Uterus (tissue), 4 donors: ENCODE measurements around the gene RMRP. TPM values are rescaled to one million over a fixed set of nuclear protein-coding genes. Genes with fewer than 3 reads are reported as not detected.

Experiments used
- DNase-seq, 2 donors: peaks; one replicate each; pipeline ENCODE4 v3.0.0-alpha.2; 2019 to 2020
- H3K27ac ChIP-seq, 2 donors: fragments of 200-600 bp; sonication (generic); 1 replicate in 1 of 2; 2 replicates in 1 of 2; pipeline ENCODE4 v1.5.1; 2016 to 2018
- H3K27me3 ChIP-seq, 2 donors: fragments of 200-600 bp; sonication (generic); one replicate each; pipeline ENCODE4 v1.5.1; 2018 to 2019; ENCODE audit warnings: control low read depth in 1 of 2
- H3K36me3 ChIP-seq, 2 donors: fragments of 200-600 bp; sonication (generic); one replicate each; pipeline ENCODE4 v1.5.1; 2019; ENCODE audit warnings: control low read depth in 1 of 2
- H3K4me1 ChIP-seq, 2 donors: fragments of 200-600 bp; sonication (generic); one replicate each; pipeline ENCODE4 v1.5.1; 2018 to 2019; ENCODE audit warnings: control low read depth in 1 of 2
- H3K4me3 ChIP-seq, 2 donors: fragments of 200-600 bp; sonication (generic); 1 replicate in 1 of 2; 2 replicates in 1 of 2; pipeline ENCODE4 v1.5.1; 2018 to 2019; ENCODE audit warnings: mild to moderate bottlenecking in 1 of 2
- H3K9me3 ChIP-seq, 2 donors: fragments of 200-600 bp; sonication (generic); one replicate each; pipeline ENCODE4 v1.5.1; 2019; ENCODE audit warnings: control low read depth in 1 of 2
- POLR2A ChIP-seq, 2 donors: fragments of 450-650 bp; IDR thresholded peaks; one replicate each; pipeline ENCODE4 v1.6.1; 2016; ENCODE audit warnings: antibody characterized with exemption in 2 of 2, mild to moderate bottlenecking in 1 of 2, moderate library complexity in 1 of 2
- intact Hi-C: fragments of 100-400 bp; cut with DNase I; formaldehyde crosslinking; loops from one replicate; pipeline ENCODE4 v1.15.1; 2023; ENCODE audit warnings: low total_unique reads
- total RNA-seq, 4 donors: library from RNA; depleted of rRNA in 3 of 4; stranded (reverse); fragments of >200 nt in 3 of 4; gene quantifications; one replicate each; pipeline versions ENCODE4 v1.1.0 to v1.2.4, GENCODE V29; 2014 to 2023
- TF ChIP-seq, protein P1 (sequence below), 4 experiments: fragments of 200-600 bp in 2 of 4; fragments of 450-650 bp in 2 of 4; sonication (generic) in 2 of 4; IDR thresholded peaks; one replicate each; pipeline ENCODE4 v1.5.1; 2016 to 2019; ENCODE audit warnings: antibody characterized with exemption in 4 of 4, mild to moderate bottlenecking in 2 of 4, moderate library complexity in 1 of 4
- donor health status: DM: yes; HTN: yes; CAD: no.

The RMRP gene
- total RNA-seq: over 10,000 TPM in 2 of 4 donors, 1,000 to 10,000 TPM in 2; 2,632 to 57,722 (median 9,015) TPM

DNA sequence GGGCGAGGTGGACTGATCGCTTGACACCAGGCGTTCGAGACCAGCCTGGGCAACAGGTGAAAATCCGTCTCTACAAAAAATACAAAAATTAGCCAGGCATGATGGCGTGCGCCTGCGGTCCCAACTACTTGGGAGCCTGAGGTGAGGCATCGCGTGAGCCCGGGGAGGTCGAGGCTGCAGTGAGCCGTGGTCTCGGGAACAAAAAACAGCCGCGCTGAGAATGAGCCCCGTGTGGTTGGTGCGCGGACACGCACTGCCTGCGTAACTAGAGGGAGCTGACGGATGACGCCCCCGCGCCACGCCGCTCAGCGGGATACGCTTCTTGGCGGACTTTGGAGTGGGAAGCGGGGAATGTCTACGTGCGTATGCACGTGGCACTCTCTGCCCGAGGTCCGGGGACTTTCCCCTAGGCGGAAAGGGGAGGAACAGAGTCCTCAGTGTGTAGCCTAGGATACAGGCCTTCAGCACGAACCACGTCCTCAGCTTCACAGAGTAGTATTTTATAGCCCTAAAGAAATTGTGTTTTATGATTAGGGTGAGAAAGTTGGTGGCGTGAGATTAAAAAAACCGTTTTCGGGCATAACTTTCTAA is at the start of gene RMRP:
TSS of gene RMRP (minus strand) at position 474 of the 591 bp plus-strand sequence.
- intact Hi-C loops: loop anchor here (5.0 kb wide), 1 partner anchor 75 kb away; the partner anchor contains the start of genes CREB3 and TLN1
- Histone ChIP-seq H3K4me1 (peaks cover 0 to 6% of the 10 kb centered on the region in 2 donors), H3K9me3 (no peaks in the 10 kb centered on the region), H3K27ac (peak within 1 kb of the TSS; percentile 96 to 99), H3K4me3 (peak within 1 kb of the TSS; percentile 82 to 100), H3K27me3 (no peaks in the 10 kb centered on the region), H3K36me3 (no peaks in the 10 kb centered on the region)
- peak; percentile 85 to 86 for TF ChIP-seq POLR2A (IDR thresholded peaks at IDR 0.05)
- TF ChIP-seq, protein P1, sequence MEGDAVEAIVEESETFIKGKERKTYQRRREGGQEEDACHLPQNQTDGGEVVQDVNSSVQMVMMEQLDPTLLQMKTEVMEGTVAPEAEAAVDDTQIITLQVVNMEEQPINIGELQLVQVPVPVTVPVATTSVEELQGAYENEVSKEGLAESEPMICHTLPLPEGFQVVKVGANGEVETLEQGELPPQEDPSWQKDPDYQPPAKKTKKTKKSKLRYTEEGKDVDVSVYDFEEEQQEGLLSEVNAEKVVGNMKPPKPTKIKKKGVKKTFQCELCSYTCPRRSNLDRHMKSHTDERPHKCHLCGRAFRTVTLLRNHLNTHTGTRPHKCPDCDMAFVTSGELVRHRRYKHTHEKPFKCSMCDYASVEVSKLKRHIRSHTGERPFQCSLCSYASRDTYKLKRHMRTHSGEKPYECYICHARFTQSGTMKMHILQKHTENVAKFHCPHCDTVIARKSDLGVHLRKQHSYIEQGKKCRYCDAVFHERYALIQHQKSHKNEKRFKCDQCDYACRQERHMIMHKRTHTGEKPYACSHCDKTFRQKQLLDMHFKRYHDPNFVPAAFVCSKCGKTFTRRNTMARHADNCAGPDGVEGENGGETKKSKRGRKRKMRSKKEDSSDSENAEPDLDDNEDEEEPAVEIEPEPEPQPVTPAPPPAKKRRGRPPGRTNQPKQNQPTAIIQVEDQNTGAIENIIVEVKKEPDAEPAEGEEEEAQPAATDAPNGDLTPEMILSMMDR (IDR thresholded peaks at IDR 0.05): peak; percentile 33 to 73 (median 46)
- DNase-seq: peak; percentile 97 to 98

DNA sequence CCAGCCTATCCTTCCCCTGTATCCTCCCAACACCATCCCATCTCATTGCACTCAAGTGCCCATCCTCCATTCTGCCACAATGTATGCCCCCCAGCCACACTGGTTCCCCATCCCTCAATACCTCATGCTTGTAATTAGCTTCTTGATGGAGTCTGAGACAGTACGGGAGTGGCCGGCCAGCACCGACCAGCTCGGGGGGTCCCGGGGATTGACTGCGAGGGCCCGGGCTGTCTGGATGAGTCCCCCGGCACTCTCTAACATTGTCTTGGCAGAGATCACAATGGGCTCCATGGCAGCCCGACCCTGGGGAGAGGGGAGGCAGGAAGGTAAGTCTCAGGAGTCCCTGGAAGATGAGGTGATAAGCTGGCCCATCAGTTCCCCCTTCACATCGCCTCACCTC is 49.1 kb upstream of the RMRP start:
- no peaks in the 10 kb centered on the region for H3K4me1 ChIP-seq
- intact Hi-C loops: no loop called here
- H3K9me3 ChIP-seq: no peaks in the 10 kb centered on the region
- H3K27ac ChIP-seq: no peak overlapping the region
- no peak for DNase-seq
- no peaks in the 10 kb centered on the region for H3K36me3 ChIP-seq
- TF ChIP-seq, protein P1 (IDR thresholded peaks at IDR 0.05): no peak
- no peak for TF ChIP-seq POLR2A (IDR thresholded peaks at IDR 0.05)
- H3K27me3 ChIP-seq: no peaks in the 10 kb centered on the region
- no peak overlapping the region for H3K4me3 ChIP-seq

DNA sequence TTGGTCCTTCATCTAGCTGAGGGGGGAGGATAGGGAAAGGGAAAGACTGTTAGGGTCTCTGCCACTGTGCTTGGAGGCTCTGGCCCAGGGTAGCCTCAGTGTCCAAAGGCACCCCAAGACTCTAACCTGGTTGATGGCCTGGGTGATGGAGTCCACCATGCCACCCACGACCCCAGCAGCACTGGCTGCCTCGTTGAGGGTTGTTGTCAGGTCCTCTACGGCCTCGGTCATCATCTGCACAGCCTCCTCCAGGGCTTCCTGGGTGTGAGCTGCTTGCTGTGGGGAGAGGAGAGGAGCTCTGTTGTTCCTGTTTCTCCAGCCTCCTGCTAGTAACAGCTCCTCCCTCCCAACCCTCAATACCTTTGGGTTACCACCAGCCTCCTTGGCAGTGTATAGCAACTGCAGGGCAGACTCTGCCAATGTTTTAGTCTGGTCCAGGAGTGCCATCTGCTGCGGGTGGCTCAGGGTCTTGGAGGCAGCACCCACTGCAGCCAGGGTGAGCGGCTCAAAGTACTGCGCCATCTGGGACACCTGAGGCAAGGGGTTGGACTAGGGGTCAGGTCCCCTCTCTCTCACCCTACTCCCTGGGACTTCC is 48.1 kb upstream of the RMRP start:
- Histone ChIP-seq H3K9me3 (no peaks in the 10 kb centered on the region), H3K36me3 (no peaks in the 10 kb centered on the region), H3K27me3 (no peaks in the 10 kb centered on the region), H3K4me1 (no peaks in the 10 kb centered on the region), H3K27ac (no peak overlapping the region), H3K4me3 (no peak overlapping the region)
- TF ChIP-seq POLR2A (IDR thresholded peaks at IDR 0.05): no peak
- TF ChIP-seq, protein P1 (IDR thresholded peaks at IDR 0.05): no peak
- intact Hi-C loops: no loop called here
- DNase-seq: no peak

DNA sequence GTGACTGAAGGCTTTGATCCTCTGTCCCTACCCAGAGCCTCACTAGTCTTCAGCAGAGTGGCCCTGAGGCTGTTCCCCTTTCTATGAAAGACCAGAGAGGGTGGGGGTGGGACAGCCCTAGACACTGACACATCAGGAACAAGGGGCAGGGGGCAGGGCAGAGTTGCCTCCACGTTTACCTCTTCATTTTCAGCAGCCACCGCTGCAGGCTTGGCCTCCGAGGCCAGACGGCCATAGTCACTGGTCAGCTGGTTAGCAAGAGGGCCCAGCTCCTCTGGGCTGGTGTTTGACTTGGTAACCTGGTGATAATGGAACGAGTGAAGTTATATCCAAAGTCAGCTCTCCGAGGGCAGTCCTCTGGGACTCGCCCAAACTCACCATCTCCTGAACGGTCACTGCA is 47.6 kb upstream of the RMRP start:
- H3K27me3 ChIP-seq: no peaks in the 10 kb centered on the region
- TF ChIP-seq POLR2A (IDR thresholded peaks at IDR 0.05): no peak
- TF ChIP-seq, protein P1 (IDR thresholded peaks at IDR 0.05): no peak
- no peaks in the 10 kb centered on the region for H3K4me1 ChIP-seq
- no peak for DNase-seq
- intact Hi-C loops: no loop called here
- no peak overlapping the region for H3K27ac ChIP-seq
- H3K9me3 ChIP-seq: no peaks in the 10 kb centered on the region
- H3K36me3 ChIP-seq: no peaks in the 10 kb centered on the region
- H3K4me3 ChIP-seq: no peak overlapping the region

DNA sequence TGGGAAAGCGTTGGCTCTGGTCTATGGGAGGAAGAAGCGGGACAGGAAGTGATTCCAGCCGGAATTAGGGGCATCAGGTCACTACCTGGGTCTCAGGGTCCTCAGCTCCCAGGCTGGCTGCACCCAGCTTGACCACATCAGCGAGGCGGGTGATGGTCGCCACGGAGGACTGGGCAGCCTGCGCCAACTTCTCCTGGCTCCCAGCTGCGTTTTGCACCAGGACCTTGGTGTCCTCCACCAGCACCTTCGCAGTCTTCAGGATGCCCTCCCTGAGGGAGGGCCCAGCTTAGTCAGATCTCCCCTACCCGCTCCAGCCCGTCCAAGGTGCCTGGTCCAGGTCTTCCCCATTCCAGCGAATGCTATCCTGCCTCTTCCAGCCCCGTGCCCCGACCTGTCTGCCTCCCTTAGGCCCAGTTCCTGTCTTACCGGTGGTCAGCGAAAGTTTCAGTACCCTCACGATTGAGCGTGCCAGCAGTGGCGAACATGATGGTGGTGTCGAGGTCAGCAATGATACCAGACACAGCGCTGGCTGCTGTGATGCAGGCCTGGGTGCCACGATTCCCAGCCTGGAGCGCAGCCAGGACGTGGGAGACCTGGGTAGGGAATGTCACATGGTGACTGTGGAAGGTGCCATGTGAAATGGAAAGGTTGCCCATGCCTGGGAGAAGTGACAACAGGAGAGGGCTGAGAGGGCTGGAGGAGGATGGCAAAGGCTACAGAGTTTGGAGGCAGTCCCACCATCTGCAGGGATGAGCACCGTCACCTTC is 46.3 kb upstream of the RMRP start:
- TF ChIP-seq POLR2A (IDR thresholded peaks at IDR 0.05): no peak
- TF ChIP-seq, protein P1 (IDR thresholded peaks at IDR 0.05): no peak
- no peak overlapping the region for H3K27ac ChIP-seq
- H3K4me3 ChIP-seq: no peak overlapping the region
- H3K9me3 ChIP-seq: no peaks in the 10 kb centered on the region
- no peaks in the 10 kb centered on the region for H3K27me3 ChIP-seq
- no peaks in the 10 kb centered on the region for H3K4me1 ChIP-seq
- no peaks in the 10 kb centered on the region for H3K36me3 ChIP-seq
- intact Hi-C loops: no loop called here
- no peak for DNase-seq
